SK-N-SH (cell line): ENCODE data around the gene CNGA2.

Experiments used
- FOXM1 ChIP-seq: IDR thresholded peaks from 2 replicates; pipeline ENCODE4 v1.4.0; 2012; ENCODE audit warnings: low read depth, mild to moderate bottlenecking
- NRF1 ChIP-seq: IDR thresholded peaks from 2 replicates; pipeline ENCODE4 v1.6.1; 2012; ENCODE audit warnings: low read depth, mild to moderate bottlenecking, low read length
- POLR2AphosphoS5 ChIP-seq: IDR thresholded peaks from 2 replicates; pipeline ENCODE4 v1.6.1; 2012; ENCODE audit warnings: low read depth, low read length
- TF ChIP-seq, protein P1 (sequence below): fragments of 200-600 bp; sonication (generic); IDR thresholded peaks from 2 replicates; pipeline ENCODE4 v1.6.1; 2017; ENCODE audit warnings: antibody characterized with exemption, mild to moderate bottlenecking, moderate library complexity

DNA sequence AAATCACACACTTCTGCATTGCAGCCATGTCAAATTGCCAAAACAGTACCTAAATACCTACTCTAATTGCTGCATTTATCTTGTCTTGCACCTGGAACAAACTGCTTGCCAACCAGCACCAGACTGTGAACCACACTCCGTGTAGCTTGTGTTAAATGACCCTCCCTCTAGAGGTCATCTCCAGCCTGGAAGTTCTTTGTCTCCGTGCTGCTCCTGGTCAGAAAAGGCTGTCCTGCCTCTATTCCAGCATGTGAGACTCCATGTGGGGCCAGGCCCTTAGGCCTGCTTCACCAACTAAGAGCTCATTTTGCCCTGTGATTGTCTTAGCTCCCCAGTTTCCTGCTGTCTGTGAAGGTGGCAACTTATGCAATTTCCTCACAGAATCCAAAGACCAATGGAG, 28.3 kb downstream of the CNGA2 start:
- TF ChIP-seq, protein P1, sequence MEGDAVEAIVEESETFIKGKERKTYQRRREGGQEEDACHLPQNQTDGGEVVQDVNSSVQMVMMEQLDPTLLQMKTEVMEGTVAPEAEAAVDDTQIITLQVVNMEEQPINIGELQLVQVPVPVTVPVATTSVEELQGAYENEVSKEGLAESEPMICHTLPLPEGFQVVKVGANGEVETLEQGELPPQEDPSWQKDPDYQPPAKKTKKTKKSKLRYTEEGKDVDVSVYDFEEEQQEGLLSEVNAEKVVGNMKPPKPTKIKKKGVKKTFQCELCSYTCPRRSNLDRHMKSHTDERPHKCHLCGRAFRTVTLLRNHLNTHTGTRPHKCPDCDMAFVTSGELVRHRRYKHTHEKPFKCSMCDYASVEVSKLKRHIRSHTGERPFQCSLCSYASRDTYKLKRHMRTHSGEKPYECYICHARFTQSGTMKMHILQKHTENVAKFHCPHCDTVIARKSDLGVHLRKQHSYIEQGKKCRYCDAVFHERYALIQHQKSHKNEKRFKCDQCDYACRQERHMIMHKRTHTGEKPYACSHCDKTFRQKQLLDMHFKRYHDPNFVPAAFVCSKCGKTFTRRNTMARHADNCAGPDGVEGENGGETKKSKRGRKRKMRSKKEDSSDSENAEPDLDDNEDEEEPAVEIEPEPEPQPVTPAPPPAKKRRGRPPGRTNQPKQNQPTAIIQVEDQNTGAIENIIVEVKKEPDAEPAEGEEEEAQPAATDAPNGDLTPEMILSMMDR: no peak
- TF ChIP-seq NRF1 (no peak), POLR2AphosphoS5 (no peak), FOXM1 (no peak)
